IMR-90 (cell line): Measurements from ENCODE around the gene GSTA2. TPM values are rescaled to one million over a fixed set of nuclear protein-coding genes. Genes with fewer than 3 reads are reported as not detected.

Experiments
- ATAC-seq: fragments of 200-7000 bp; cut with Tn5 transposase; 2 replicates; pipeline ENCODE4 v1.9.1; 2020; ENCODE audit warnings: low read depth, mild to moderate bottlenecking, moderate library complexity
- BruUV-seq: library from RNA; stranded (reverse); fragments of 400-500 nt; replicated peaks from 2 replicates; lab custom pipeline; 2021; lab: Mats Ljungman, UMichigan
- CTCF ChIA-PET: fragments of 300-600 bp; formaldehyde crosslinking; extraction: SDS; loops from one replicate; lab custom pipeline; 2021; ENCODE audit warnings: antibody characterized with exemption; lab: Yijun Ruan, JAX
- POLR2A ChIA-PET: fragments of 300-600 bp; sonication (Branson Sonifier 250); formaldehyde crosslinking; loops from one replicate; lab custom pipeline; 2022; ENCODE audit warnings: antibody characterized with exemption; ENCODE audit not compliant: unreplicated experiment; lab: Charles Lee
- DNase-seq: peaks from one replicate; pipeline ENCODE4 v3.0.0; 2013
- H2AFZ ChIP-seq: replicated peaks from 2 replicates; pipeline ENCODE3; 2013; ENCODE audit warnings: low read length, mild to moderate bottlenecking; ENCODE audit not compliant: poor library complexity
- H2AK5ac ChIP-seq: 2 replicates; pipeline ENCODE4 v1.6.1; 2013; ENCODE audit warnings: low read depth, low read length, inconsistent platforms
- H2AK9ac ChIP-seq: replicated peaks from 2 replicates; pipeline ENCODE3; 2013; ENCODE audit warnings: mild to moderate bottlenecking, low read depth, low read length, moderate library complexity; ENCODE audit not compliant: poor library complexity
- H2BK120ac ChIP-seq: 2 replicates; pipeline ENCODE4 v1.6.1; 2013; ENCODE audit warnings: low read depth, low read length, inconsistent platforms
- H2BK15ac ChIP-seq: 3 replicates; pipeline ENCODE4 v1.6.1; 2013; ENCODE audit warnings: low read depth, low read length, inconsistent platforms
- H2BK20ac ChIP-seq: 2 replicates; pipeline ENCODE4 v1.6.1; 2013; ENCODE audit warnings: low read depth, mild to moderate bottlenecking, inconsistent platforms, low read length, moderate library complexity
- H2BK5ac ChIP-seq: 2 replicates; pipeline ENCODE4 v1.6.1; 2013; ENCODE audit warnings: mild to moderate bottlenecking, low read depth, low read length, inconsistent platforms; ENCODE audit not compliant: poor library complexity, severe bottlenecking
- H3K14ac ChIP-seq: replicated peaks from 2 replicates; pipeline ENCODE4 v1.6.1; 2013; ENCODE audit warnings: low read depth, low read length, inconsistent platforms
- H3K18ac ChIP-seq: 2 replicates; pipeline ENCODE4 v1.6.1; 2013; ENCODE audit warnings: low read depth, low read length, control low read depth
- H3K23ac ChIP-seq: 2 replicates; pipeline ENCODE4 v1.6.1; 2013; ENCODE audit warnings: low read depth, low read length, inconsistent platforms
- H3K27ac ChIP-seq: 2 replicates; pipeline ENCODE4 v1.5.1; 2013; ENCODE audit warnings: mild to moderate bottlenecking, control low read depth, low read length; ENCODE audit not compliant: insufficient read depth
- H3K27me3 ChIP-seq: 2 replicates; pipeline ENCODE4 v1.6.1; 2013; ENCODE audit warnings: low read length; ENCODE audit not compliant: control insufficient read depth, insufficient read depth
- H3K36me3 ChIP-seq: 2 replicates; pipeline ENCODE4 v1.6.1; 2013; ENCODE audit warnings: low read length, mixed read lengths; ENCODE audit not compliant: control insufficient read depth, insufficient read depth
- H3K4ac ChIP-seq: 2 replicates; pipeline ENCODE4 v1.6.1; 2013; ENCODE audit warnings: low read depth, low read length, inconsistent platforms
- H3K4me1 ChIP-seq: 2 replicates; pipeline ENCODE4 v1.6.1; 2013; ENCODE audit warnings: low read length, mixed read lengths; ENCODE audit not compliant: control insufficient read depth, insufficient read depth
- H3K4me2 ChIP-seq: 2 replicates; pipeline ENCODE4 v1.6.1; 2013; ENCODE audit warnings: low read depth, mild to moderate bottlenecking, control low read depth, low read length, moderate library complexity
- H3K4me3 ChIP-seq: 2 replicates; pipeline ENCODE4 v1.5.1; 2013; ENCODE audit warnings: low read depth, mild to moderate bottlenecking, control low read depth, low read length, moderate library complexity; ENCODE audit not compliant: insufficient read depth
- H3K56ac ChIP-seq: 2 replicates; pipeline ENCODE4 v1.6.1; 2013; ENCODE audit warnings: low read length, inconsistent platforms; ENCODE audit not compliant: insufficient read depth; ENCODE audit errors: extremely low read depth
- H3K79me1 ChIP-seq, 2 experiments: 2 replicates each; pipeline ENCODE4 v1.6.1; 2013; ENCODE audit warnings: low read length in 2 of 2, inconsistent platforms in 1 of 2, low read depth in 1 of 2
- H3K9ac ChIP-seq: 2 replicates; pipeline ENCODE4 v1.6.1; 2013; ENCODE audit warnings: low read depth, low read length, control low read depth
- H3K9me1 ChIP-seq: 2 replicates; pipeline ENCODE4 v1.6.1; 2013; ENCODE audit warnings: low read length, inconsistent platforms; ENCODE audit not compliant: insufficient read depth
- H3K9me3 ChIP-seq: 2 replicates; pipeline ENCODE4 v1.6.1; 2013; ENCODE audit warnings: low read length; ENCODE audit not compliant: control insufficient read depth, insufficient read depth
- H4K20me1 ChIP-seq: 2 replicates; pipeline ENCODE4 v1.6.1; 2013; ENCODE audit warnings: low read length, inconsistent platforms; ENCODE audit not compliant: insufficient read depth
- H4K5ac ChIP-seq: 2 replicates; pipeline ENCODE4 v1.6.1; 2013; ENCODE audit warnings: mild to moderate bottlenecking, low read depth, low read length, control low read depth
- H4K8ac ChIP-seq, 2 experiments: 2 replicates each; pipeline ENCODE4 v1.6.1; 2013; ENCODE audit warnings: low read depth in 2 of 2, low read length in 2 of 2, control low read depth in 1 of 2, inconsistent platforms in 1 of 2
- H4K91ac ChIP-seq: 2 replicates; pipeline ENCODE4 v1.6.1; 2013; ENCODE audit warnings: low read depth, low read length, inconsistent platforms; ENCODE audit not compliant: insufficient read depth
- BHLHE40 ChIP-seq: fragments of 150-350 bp; IDR thresholded peaks from 2 replicates; pipeline ENCODE4 v1.6.1; 2016; ENCODE audit warnings: mild to moderate bottlenecking, low read depth, low read length
- CEBPB ChIP-seq: IDR thresholded peaks from 2 replicates; pipeline ENCODE4 v1.6.1; 2012; ENCODE audit warnings: low read depth, low read length, improper control_type of control experiment
- FOS ChIP-seq: fragments of 150-350 bp; IDR thresholded peaks from 2 replicates; pipeline ENCODE4 v1.6.1; 2016; ENCODE audit warnings: low read depth, low read length
- MAFK ChIP-seq: IDR thresholded peaks from 2 replicates; pipeline ENCODE4 v1.6.1; 2012; ENCODE audit warnings: low read depth, low read length, improper control_type of control experiment
- MAZ ChIP-seq: IDR thresholded peaks from 2 replicates; pipeline ENCODE4 v1.6.1; 2012; ENCODE audit warnings: low read depth, mild to moderate bottlenecking, low read length, improper control_type of control experiment, moderate library complexity, borderline replicate concordance
- MXI1 ChIP-seq: IDR thresholded peaks from 2 replicates; pipeline ENCODE4 v1.6.1; 2012; ENCODE audit warnings: low read depth, mild to moderate bottlenecking, low read length, moderate library complexity, borderline replicate concordance
- NFE2L2 ChIP-seq: fragments of 150-350 bp; IDR thresholded peaks from 2 replicates; pipeline ENCODE4 v1.6.1; 2016; ENCODE audit warnings: low read depth, mild to moderate bottlenecking, low read length
- POLR2A ChIP-seq: IDR thresholded peaks from 2 replicates; pipeline ENCODE4 v1.6.1; 2012; ENCODE audit warnings: mild to moderate bottlenecking, low read depth, low read length
- WGBS, 2 experiments: methylation state at CpG; one replicate each; pipeline versions ENCODE4 v1.1.5 to v1.1.7; 2013; ENCODE audit warnings: missing lambda C conversion rate in 2 of 2; ENCODE audit not compliant: insufficient read length in 1 of 2; ENCODE audit errors: extremely low coverage in 2 of 2; 5-methylcytosine and 5-hydroxymethylcytosine counted together
- dilution Hi-C: fragments of 300-500 bp; cut with HindIII; formaldehyde crosslinking; loops from one replicate; pipeline ENCODE4 v1.14.3; 2018; ENCODE audit warnings: low sequenced_read_pairs; ENCODE audit not compliant: unreplicated experiment
- in situ Hi-C: fragments of 300-500 bp; cut with MboI; formaldehyde crosslinking; loops from 3 replicates; pipeline ENCODE4 v1.14.3; 2019; ENCODE audit warnings: low sequenced_read_pairs, inconsistent platforms, mixed read lengths
- intact Hi-C: fragments of 100-400 bp; cut with micrococcal nuclease; formaldehyde crosslinking; loops from 2 replicates; pipeline ENCODE4 v1.10.0; 2022
- polyA plus RNA-seq, 3 experiments: library from polyadenylated mRNA; depleted of rRNA; stranded (reverse); fragments of >200 nt; gene quantifications; 2 replicates each; pipeline ENCODE4 v1.2.3, GENCODE V29; 2012; ENCODE audit warnings: low replicate concordance in 1 of 3
- total RNA-seq: library from RNA; depleted of rRNA; stranded (reverse); fragments of >200 nt; gene quantifications from 2 replicates; pipeline ENCODE4 v1.2.3, GENCODE V29; 2012
- TF ChIP-seq, protein P1 (sequence below): conservative IDR thresholded peaks from 2 replicates; pipeline ENCODE4 v1.5.1; 2012; ENCODE audit warnings: mild to moderate bottlenecking, low read depth, low read length, improper control_type of control experiment

The GSTA2 gene
- total and polyA plus RNA-seq, 2 of the 4 experiments (the other 2 are of a cell fraction), result not detected

DNA sequence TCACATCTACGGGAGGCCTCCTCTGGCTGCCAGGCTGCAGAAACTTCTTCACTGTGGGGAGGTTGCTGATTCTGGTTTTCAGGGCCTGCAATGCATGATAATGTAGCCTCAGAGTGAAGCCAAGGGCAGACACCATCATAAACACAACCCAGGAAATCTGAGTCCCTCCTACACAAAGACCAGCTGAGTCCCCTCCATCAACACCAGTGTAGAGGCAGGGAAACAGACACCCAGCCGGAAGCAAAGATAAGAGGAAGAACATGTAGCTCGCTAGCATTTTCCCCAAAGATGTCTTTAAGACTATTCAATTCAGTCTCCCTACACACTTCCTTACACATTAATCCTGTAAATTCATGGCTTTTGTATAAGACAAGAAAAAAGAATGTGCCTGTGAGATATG is 23.6 kb downstream of the GSTA2 start:
- Histone ChIP-seq H3K27ac (no peak overlapping the region), H3K56ac (no peak overlapping the region), H3K79me1 (no peaks in the 10 kb centered on the region), H2AFZ (no peak overlapping the region), H2BK5ac (no peak overlapping the region), H2AK9ac (no peak overlapping the region), H2BK15ac (no peak overlapping the region), H3K4me1 (no peaks in the 10 kb centered on the region), H2BK20ac (no peak overlapping the region), H3K9me1 (no peaks in the 10 kb centered on the region), H3K4me3 (no peak overlapping the region), H3K36me3 (no peaks in the 10 kb centered on the region), H2BK120ac (no peak overlapping the region), H3K18ac (no peak overlapping the region), H4K5ac (no peak overlapping the region), H3K4ac (no peak overlapping the region), H3K4me2 (no peak overlapping the region), H4K8ac (no peak overlapping the region; a peak in 1 of 4 replicates), H2AK5ac (no peak overlapping the region), H3K9ac (no peak overlapping the region), H4K20me1 (no peaks in the 10 kb centered on the region), H3K27me3 (peaks cover 10% of the 10 kb centered on the region; the same call in 1 of the 2 replicates), H3K14ac (no peak overlapping the region), H4K91ac (no peak overlapping the region), H3K9me3 (peaks cover 12% of the 10 kb centered on the region), H3K23ac (no peak overlapping the region)
- no CpG with 5 or more reads among the region's 3 CpGs for WGBS, 2 experiments
- ATAC-seq (no peak), DNase-seq (no peak)
- CTCF ChIA-PET, result no interaction called here
- TF ChIP-seq CEBPB, result no peak
- no peak for TF ChIP-seq FOS
- TF ChIP-seq NFE2L2, result no peak
- no peak for TF ChIP-seq POLR2A
- TF ChIP-seq MXI1, result no peak
- TF ChIP-seq, protein P1, sequence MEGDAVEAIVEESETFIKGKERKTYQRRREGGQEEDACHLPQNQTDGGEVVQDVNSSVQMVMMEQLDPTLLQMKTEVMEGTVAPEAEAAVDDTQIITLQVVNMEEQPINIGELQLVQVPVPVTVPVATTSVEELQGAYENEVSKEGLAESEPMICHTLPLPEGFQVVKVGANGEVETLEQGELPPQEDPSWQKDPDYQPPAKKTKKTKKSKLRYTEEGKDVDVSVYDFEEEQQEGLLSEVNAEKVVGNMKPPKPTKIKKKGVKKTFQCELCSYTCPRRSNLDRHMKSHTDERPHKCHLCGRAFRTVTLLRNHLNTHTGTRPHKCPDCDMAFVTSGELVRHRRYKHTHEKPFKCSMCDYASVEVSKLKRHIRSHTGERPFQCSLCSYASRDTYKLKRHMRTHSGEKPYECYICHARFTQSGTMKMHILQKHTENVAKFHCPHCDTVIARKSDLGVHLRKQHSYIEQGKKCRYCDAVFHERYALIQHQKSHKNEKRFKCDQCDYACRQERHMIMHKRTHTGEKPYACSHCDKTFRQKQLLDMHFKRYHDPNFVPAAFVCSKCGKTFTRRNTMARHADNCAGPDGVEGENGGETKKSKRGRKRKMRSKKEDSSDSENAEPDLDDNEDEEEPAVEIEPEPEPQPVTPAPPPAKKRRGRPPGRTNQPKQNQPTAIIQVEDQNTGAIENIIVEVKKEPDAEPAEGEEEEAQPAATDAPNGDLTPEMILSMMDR, result no peak
- no peak for TF ChIP-seq MAZ
- TF ChIP-seq MAFK, result no peak
- TF ChIP-seq BHLHE40, result no peak
- in situ Hi-C loops, result no loop called here
- POLR2A ChIA-PET, result no interaction called here
- dilution Hi-C loops, result no loop called here
- BruUV-seq, result no TSS peak
- intact Hi-C loops, result no loop called here
